ENCODE results near the gene BAZ1B. TPM values are rescaled to one million over a fixed set of nuclear protein-coding genes. Genes with fewer than 3 reads are reported as not detected.

Gene BAZ1B
- total and polyA plus RNA-seq, 9 of the 15 experiments (the other 6 are each of a cell fraction or from before 2014, with no cell fraction given), result 15.0 to 134 (median 79.5) TPM

- TF ChIP-seq, protein P1, sequence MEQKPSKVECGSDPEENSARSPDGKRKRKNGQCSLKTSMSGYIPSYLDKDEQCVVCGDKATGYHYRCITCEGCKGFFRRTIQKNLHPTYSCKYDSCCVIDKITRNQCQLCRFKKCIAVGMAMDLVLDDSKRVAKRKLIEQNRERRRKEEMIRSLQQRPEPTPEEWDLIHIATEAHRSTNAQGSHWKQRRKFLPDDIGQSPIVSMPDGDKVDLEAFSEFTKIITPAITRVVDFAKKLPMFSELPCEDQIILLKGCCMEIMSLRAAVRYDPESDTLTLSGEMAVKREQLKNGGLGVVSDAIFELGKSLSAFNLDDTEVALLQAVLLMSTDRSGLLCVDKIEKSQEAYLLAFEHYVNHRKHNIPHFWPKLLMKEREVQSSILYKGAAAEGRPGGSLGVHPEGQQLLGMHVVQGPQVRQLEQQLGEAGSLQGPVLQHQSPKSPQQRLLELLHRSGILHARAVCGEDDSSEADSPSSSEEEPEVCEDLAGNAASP (IDR thresholded peaks at IDR 0.05), result no peak
- no peak for TF ChIP-seq TEAD2 (tag; IDR thresholded peaks at IDR 0.05)
- TF ChIP-seq TAF9B (IDR thresholded peaks at IDR 0.05; ENCODE audit: partially characterized antibody), result no peak
- 0 out of 2 replicates have a peak, but pooled peaks have one; percentile 14 for TF ChIP-seq KLF1 (tag; IDR thresholded peaks at IDR 0.05)
- TF ChIP-seq POLR2B (IDR thresholded peaks at IDR 0.05; ENCODE audit: low read depth, partially characterized antibody), result peak; percentile 51
- peak in 2 of 3 experiments; percentile 10 to 16; a peak in 1 of 6 replicates for TF ChIP-seq CTCF (IDR thresholded peaks at IDR 0.05 in 2 of 3, conservative IDR thresholded peaks at IDR 0.05 in 1 of 3; ENCODE audit: insufficient read depth in 2 of 3, low read depth in 1 of 3, low read length in 3 of 3)
- TF ChIP-seq CHD2 (IDR thresholded peaks at IDR 0.05; ENCODE audit: low read depth, low read length), result no peak
- no peak for TF ChIP-seq NR4A1 (CRISPR knock-in tag; IDR thresholded peaks at IDR 0.05)
- TF ChIP-seq NR4A1 (tag; IDR thresholded peaks at IDR 0.05), result no peak
- TF ChIP-seq ARID3B (CRISPR knock-in tag; IDR thresholded peaks at IDR 0.05; ENCODE audit: borderline replicate concordance), result no peak
Measured at GRCh38 chr7:73569042-73569608, 47.0 kb upstream of the BAZ1B start (continued).
